ENCODE measurements around the gene CRK. TPM values are rescaled to one million over a fixed set of nuclear protein-coding genes. Genes with fewer than 3 reads are reported as not detected.

Gene CRK
- total RNA-seq, 5 donors from 2014 or later (not counting 1 experiment from before 2014, with no cell fraction given): 18.0 to 26.8 (median 22.6) TPM

- no peak overlapping the region for H3K27ac Mint-ChIP-seq
- Histone ChIP-seq H3K27me3 (replicated peaks in 1 of 2; ENCODE audit: control insufficient read depth in 2 of 2, extremely low read depth in 1 of 2, insufficient read depth in 2 of 2, low read length in 1 of 2) (no peaks in the 10 kb centered on the region), H3K27ac (ENCODE audit: low read length) (no peak overlapping the region), H3K9me3 (no peaks in the 10 kb centered on the region), H3K4me1 (ENCODE audit: control insufficient read depth in 1 of 2, extremely low read depth in 1 of 2, insufficient read depth in 2 of 2, low read length in 2 of 2) (peaks cover 1 to 8% of the 10 kb centered on the region in 2 experiments), H3K36me3 (ENCODE audit: control insufficient read depth in 2 of 2, extremely low read depth in 1 of 2, insufficient read depth in 1 of 2, low read length in 1 of 2) (peaks cover 0 to 10% of the 10 kb centered on the region in 2 donors), H3K4me3 (ENCODE audit: control insufficient read depth in 1 of 2, extremely low read depth in 1 of 2, low read length in 1 of 2) (no peak overlapping the region)
- no peaks in the 10 kb centered on the region for H3K27me3 Mint-ChIP-seq
- no peak overlapping the region for H3K4me3 Mint-ChIP-seq
- H3K9me3 Mint-ChIP-seq: no peaks in the 10 kb centered on the region
- DNase-seq (no peak), ATAC-seq (replicated peaks in 1 of 4) (no peak)
- no peaks in the 10 kb centered on the region for H3K36me3 Mint-ChIP-seq
- POLR2A ChIA-PET: interaction anchor here in 1 of 2 donors (0.7 kb wide), 1 partner anchor 144 kb away, joined by 6 read pairs; no protein-coding TSS in a partner anchor
- CTCF ChIA-PET: interaction anchor here in 1 of 2 donors (0.7 kb wide), 1 partner anchor 422 kb away, joined by 4 read pairs; no protein-coding TSS in a partner anchor
- H3K4me1 Mint-ChIP-seq: peaks cover 22 to 39% (median 35%) of the 10 kb centered on the region in 3 donors
- WGBS (ENCODE audit: insufficient coverage): no CpG with 5 or more reads among the region's 4 CpGs
Observed at GRCh38 chr17:1442187-1442586, 13.8 kb downstream of the CRK start.

- ATAC-seq (replicated peaks in 1 of 4): no peak
- H3K36me3 Mint-ChIP-seq: peaks cover 10% of the 10 kb centered on the region
- Histone ChIP-seq H3K27me3 (replicated peaks in 1 of 2; ENCODE audit: control insufficient read depth in 2 of 2, extremely low read depth in 1 of 2, insufficient read depth in 2 of 2, low read length in 1 of 2) (no peaks in the 10 kb centered on the region), H3K27ac (ENCODE audit: low read length) (no peak overlapping the region), H3K36me3 (ENCODE audit: control insufficient read depth in 2 of 2, extremely low read depth in 1 of 2, insufficient read depth in 1 of 2, low read length in 1 of 2) (peaks cover 5 to 20% of the 10 kb centered on the region in 2 donors), H3K9me3 (no peaks in the 10 kb centered on the region), H3K4me3 (ENCODE audit: control insufficient read depth in 1 of 2, extremely low read depth in 1 of 2, low read length in 1 of 2) (no peak overlapping the region), H3K4me1 (ENCODE audit: control insufficient read depth in 1 of 2, extremely low read depth in 1 of 2, insufficient read depth in 2 of 2, low read length in 2 of 2) (peaks cover 0 to 4% of the 10 kb centered on the region in 2 experiments)
- H3K9me3 Mint-ChIP-seq: no peaks in the 10 kb centered on the region
- WGBS (ENCODE audit: insufficient coverage): 100% methylated on average over 2 of the region's 8 CpGs
- no peaks in the 10 kb centered on the region for H3K27me3 Mint-ChIP-seq
- no peak overlapping the region for H3K27ac Mint-ChIP-seq
- CTCF ChIA-PET: no interaction called here
- no peak for DNase-seq
- POLR2A ChIA-PET: interaction anchor here in 1 of 2 donors (0.6 kb wide), 1 partner anchor 33 kb away, joined by 6 read pairs; no protein-coding TSS in a partner anchor
- peaks cover 29 to 36% (median 30%) of the 10 kb centered on the region in 3 donors for H3K4me1 Mint-ChIP-seq
- no peak overlapping the region for H3K4me3 Mint-ChIP-seq
Observed at GRCh38 chr17:1440921-1441320, 15.1 kb downstream of the CRK start.

GRCh38 chr17:1438593-1439083, 17.4 kb downstream of the CRK start:
- Mint-ChIP-seq H3K4me3 (no peak overlapping the region), H3K27ac (no peak overlapping the region)
- POLR2A ChIA-PET: no interaction called here

GRCh38 chr17:1435326-1435725, 20.7 kb downstream of the CRK start:
- Mint-ChIP-seq H3K27ac (peak overlapping the region in 1 of 2 donors; percentile 72), H3K9me3 (no peaks in the 10 kb centered on the region)
- ATAC-seq (replicated peaks in 1 of 4): no peak

More at GRCh38 chr17:1438593-1439083, 17.4 kb downstream of the CRK start:
- no peaks in the 10 kb centered on the region for H3K27me3 ChIP-seq (replicated peaks in 1 of 2; ENCODE audit: control insufficient read depth in 2 of 2, extremely low read depth in 1 of 2, insufficient read depth in 2 of 2, low read length in 1 of 2)
- H3K36me3 ChIP-seq (ENCODE audit: control insufficient read depth in 2 of 2, extremely low read depth in 1 of 2, insufficient read depth in 1 of 2, low read length in 1 of 2): peaks cover 18 to 35% of the 10 kb centered on the region in 2 donors
- 76% methylated on average over 4 of the region's 11 CpGs for WGBS (ENCODE audit: insufficient coverage)
- DNase-seq (no peak), ATAC-seq (replicated peaks in 1 of 4) (no peak)
- no peaks in the 10 kb centered on the region for H3K4me1 ChIP-seq (ENCODE audit: control insufficient read depth in 1 of 2, extremely low read depth in 1 of 2, insufficient read depth in 2 of 2, low read length in 2 of 2)
- H3K27ac ChIP-seq (ENCODE audit: low read length): no peak overlapping the region
- H3K4me3 ChIP-seq (ENCODE audit: control insufficient read depth in 1 of 2, extremely low read depth in 1 of 2, low read length in 1 of 2): no peak overlapping the region
- Mint-ChIP-seq H3K4me1 (peaks cover 21 to 33% (median 23%) of the 10 kb centered on the region in 3 donors), H3K36me3 (peaks cover 19% of the 10 kb centered on the region), H3K27me3 (no peaks in the 10 kb centered on the region), H3K9me3 (no peaks in the 10 kb centered on the region)
- H3K9me3 ChIP-seq: no peaks in the 10 kb centered on the region
- CTCF ChIA-PET: no interaction called here

GRCh38 chr17:1434150-1434549, 21.9 kb downstream of the CRK start:
- H3K27me3 Mint-ChIP-seq: no peaks in the 10 kb centered on the region
- Histone ChIP-seq H3K4me1 (ENCODE audit: control insufficient read depth in 1 of 2, extremely low read depth in 1 of 2, insufficient read depth in 2 of 2, low read length in 2 of 2) (peaks cover 0 to 3% of the 10 kb centered on the region in 2 experiments), H3K27me3 (replicated peaks in 1 of 2; ENCODE audit: control insufficient read depth in 2 of 2, extremely low read depth in 1 of 2, insufficient read depth in 2 of 2, low read length in 1 of 2) (no peaks in the 10 kb centered on the region), H3K36me3 (ENCODE audit: control insufficient read depth in 2 of 2, extremely low read depth in 1 of 2, insufficient read depth in 1 of 2, low read length in 1 of 2) (peaks cover 18 to 43% of the 10 kb centered on the region in 2 donors), H3K9me3 (no peaks in the 10 kb centered on the region), H3K4me3 (ENCODE audit: control insufficient read depth in 1 of 2, extremely low read depth in 1 of 2, low read length in 1 of 2) (no peak overlapping the region), H3K27ac (ENCODE audit: low read length) (no peak overlapping the region)
- H3K36me3 Mint-ChIP-seq: peaks cover 25% of the 10 kb centered on the region
- POLR2A ChIA-PET: no interaction called here
- H3K4me1 Mint-ChIP-seq: peaks cover 37 to 43% (median 38%) of the 10 kb centered on the region in 3 donors
- no peak overlapping the region for H3K4me3 Mint-ChIP-seq
- ATAC-seq (replicated peaks in 1 of 4) (no peak), DNase-seq (no peak)
- H3K9me3 Mint-ChIP-seq: no peaks in the 10 kb centered on the region
- CTCF ChIA-PET: no interaction called here
- no peak overlapping the region for H3K27ac Mint-ChIP-seq
- 100% methylated on average over 1 of the region's 3 CpGs for WGBS (ENCODE audit: insufficient coverage)

More at GRCh38 chr17:1435326-1435725, 20.7 kb downstream of the CRK start:
- Mint-ChIP-seq H3K4me1 (peaks cover 38 to 47% (median 39%) of the 10 kb centered on the region in 3 donors), H3K27me3 (no peaks in the 10 kb centered on the region), H3K4me3 (no peak overlapping the region), H3K36me3 (peaks cover 23% of the 10 kb centered on the region)
- Histone ChIP-seq H3K4me1 (ENCODE audit: control insufficient read depth in 1 of 2, extremely low read depth in 1 of 2, insufficient read depth in 2 of 2, low read length in 2 of 2) (peaks cover 0 to 2% of the 10 kb centered on the region in 2 experiments), H3K27me3 (replicated peaks in 1 of 2; ENCODE audit: control insufficient read depth in 2 of 2, extremely low read depth in 1 of 2, insufficient read depth in 2 of 2, low read length in 1 of 2) (no peaks in the 10 kb centered on the region), H3K4me3 (ENCODE audit: control insufficient read depth in 1 of 2, extremely low read depth in 1 of 2, low read length in 1 of 2) (no peak overlapping the region), H3K9me3 (no peaks in the 10 kb centered on the region), H3K27ac (ENCODE audit: low read length) (no peak overlapping the region), H3K36me3 (ENCODE audit: control insufficient read depth in 2 of 2, extremely low read depth in 1 of 2, insufficient read depth in 1 of 2, low read length in 1 of 2) (peaks cover 18 to 47% of the 10 kb centered on the region in 2 donors)
- WGBS (ENCODE audit: insufficient coverage): 86% methylated on average over 1 of the region's 3 CpGs
- no peak for DNase-seq
- ChIA-PET CTCF (interaction anchor here in 1 of 2 donors (0.7 kb wide), 1 partner anchor 1183 kb away, joined by 7 read pairs; no protein-coding TSS in a partner anchor), POLR2A (interaction anchor here in 1 of 2 donors (0.7 kb wide), 1 partner anchor 520 kb away, joined by 9 read pairs; no protein-coding TSS in a partner anchor)

- peaks cover 0 to 5% of the 10 kb centered on the region in 2 experiments for H3K4me1 ChIP-seq (ENCODE audit: control insufficient read depth in 1 of 2, extremely low read depth in 1 of 2, insufficient read depth in 2 of 2, low read length in 2 of 2)
- Mint-ChIP-seq H3K36me3 (peaks cover 24% of the 10 kb centered on the region), H3K4me1 (peaks cover 25 to 29% (median 26%) of the 10 kb centered on the region in 3 donors), H3K27ac (no peak overlapping the region), H3K27me3 (no peaks in the 10 kb centered on the region), H3K4me3 (no peak overlapping the region), H3K9me3 (no peaks in the 10 kb centered on the region)
- H3K36me3 ChIP-seq (ENCODE audit: control insufficient read depth in 2 of 2, extremely low read depth in 1 of 2, insufficient read depth in 1 of 2, low read length in 1 of 2): peaks cover 18 to 43% of the 10 kb centered on the region in 2 donors
- H3K27me3 ChIP-seq (replicated peaks in 1 of 2; ENCODE audit: control insufficient read depth in 2 of 2, extremely low read depth in 1 of 2, insufficient read depth in 2 of 2, low read length in 1 of 2): no peaks in the 10 kb centered on the region
- ChIA-PET POLR2A (no interaction called here), CTCF (interaction anchor here in 1 of 2 donors (0.6 kb wide), 1 partner anchor 45 kb away, joined by 3 read pairs; no protein-coding TSS in a partner anchor)
- no peak overlapping the region for H3K27ac ChIP-seq (ENCODE audit: low read length)
- H3K4me3 ChIP-seq (ENCODE audit: control insufficient read depth in 1 of 2, extremely low read depth in 1 of 2, low read length in 1 of 2): no peak overlapping the region
- no peak for DNase-seq
- ATAC-seq (replicated peaks in 1 of 4): no peak
- H3K9me3 ChIP-seq: no peaks in the 10 kb centered on the region
- 100% methylated on average over 1 of the region's 2 CpGs for WGBS (ENCODE audit: insufficient coverage)
Observed at GRCh38 chr17:1431631-1432104, 24.4 kb downstream of the CRK start.

All from T-cell (primary cell).